BLaER1 (cell line): Measurements from ENCODE around the gene TECR.

Source experiments
- H3K27ac ChIP-seq: shearing (Covaris generic); formaldehyde crosslinking; 2 replicates; pipeline ENCODE4 v1.8.1; 2022
- H3K27me3 ChIP-seq: shearing (Covaris generic); formaldehyde crosslinking; 2 replicates; pipeline ENCODE4 v1.8.1; 2022
- H3K36me3 ChIP-seq: shearing (Covaris generic); formaldehyde crosslinking; 2 replicates; pipeline ENCODE4 v1.8.1; 2022
- H3K4me1 ChIP-seq: shearing (Covaris generic); formaldehyde crosslinking; 2 replicates; pipeline ENCODE4 v1.8.1; 2022
- H3K4me2 ChIP-seq: shearing (Covaris generic); formaldehyde crosslinking; 2 replicates; pipeline ENCODE4 v1.8.1; 2022
- H3K4me3 ChIP-seq: shearing (Covaris generic); formaldehyde crosslinking; 2 replicates; pipeline ENCODE4 v1.8.1; 2022
- H3K9ac ChIP-seq: shearing (Covaris generic); formaldehyde crosslinking; 2 replicates; pipeline ENCODE4 v1.8.1; 2022
- H3K9me3 ChIP-seq: shearing (Covaris generic); formaldehyde crosslinking; 2 replicates; pipeline ENCODE4 v1.8.1; 2022
- H4K20me1 ChIP-seq: shearing (Covaris generic); formaldehyde crosslinking; 2 replicates; pipeline ENCODE4 v1.8.1; 2022
- Cebpa-rat ChIP-seq: shearing (Covaris generic); IDR thresholded peaks from 2 replicates; pipeline ENCODE4 v1.8.1; 2022

The TECR gene

DNA sequence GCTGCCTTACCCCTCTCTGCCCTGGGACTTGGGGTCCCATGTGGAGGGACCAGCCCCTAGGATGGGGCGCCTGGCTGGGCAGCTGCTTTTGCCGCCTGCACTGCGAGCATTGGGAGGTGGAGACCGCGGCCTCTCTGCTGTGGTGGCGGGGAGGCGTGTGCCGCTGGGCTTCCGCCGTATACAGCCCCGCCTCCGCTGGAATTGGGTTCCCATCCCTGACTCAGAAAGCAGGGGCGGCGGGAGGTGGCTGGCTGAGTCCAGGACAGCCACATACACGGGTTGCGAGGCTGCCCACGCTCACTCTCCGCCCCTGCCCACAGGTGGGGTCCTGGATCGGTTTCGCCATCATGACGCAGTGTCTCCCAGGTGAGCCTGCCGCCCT, 35.9 kb downstream of the TECR start:
- peak overlapping the region; percentile 89 for H3K27ac ChIP-seq

GRCh38 chr19:14565765-14566711, 36.6 kb downstream of the TECR start:
- Histone ChIP-seq H3K27ac (peak overlapping the region; percentile 89), H3K27me3 (no peaks in the 10 kb centered on the region), H3K36me3 (peaks cover 36% of the 10 kb centered on the region), H3K9me3 (no peaks in the 10 kb centered on the region), H3K4me3 (peak overlapping the region; percentile 55), H4K20me1 (peaks cover 88% of the 10 kb centered on the region), H3K4me2 (peak overlapping the region; percentile 95), H3K4me1 (peaks cover 93% of the 10 kb centered on the region), H3K9ac (peak overlapping the region; percentile 65)
- no peak for TF ChIP-seq Cebpa-rat

More for the DNA sequence above, 35.9 kb downstream of the TECR start:
- no peak for TF ChIP-seq Cebpa-rat
- Histone ChIP-seq H3K27me3 (no peaks in the 10 kb centered on the region), H4K20me1 (peaks cover 88% of the 10 kb centered on the region), H3K4me1 (peaks cover 93% of the 10 kb centered on the region), H3K9ac (peak overlapping the region; percentile 65), H3K9me3 (no peaks in the 10 kb centered on the region), H3K36me3 (peaks cover 36% of the 10 kb centered on the region), H3K4me3 (peak overlapping the region; percentile 55), H3K4me2 (peak overlapping the region; percentile 95)

GRCh38 chr19:14566712-14567077, 37.3 kb downstream of the TECR start:
- Histone ChIP-seq H3K4me1 (peaks cover 90% of the 10 kb centered on the region), H3K4me2 (peak overlapping the region; percentile 91), H3K27me3 (no peaks in the 10 kb centered on the region), H3K9ac (peak overlapping the region; percentile 43), H3K27ac (peak overlapping the region; percentile 79), H3K36me3 (peaks cover 36% of the 10 kb centered on the region), H3K9me3 (no peaks in the 10 kb centered on the region), H4K20me1 (peaks cover 86% of the 10 kb centered on the region), H3K4me3 (peak overlapping the region; percentile 47)
- TF ChIP-seq Cebpa-rat, result no peak

GRCh38 chr19:14567079-14567478, 37.7 kb downstream of the TECR start:
- Histone ChIP-seq H3K27ac (peak overlapping the region; percentile 79), H3K27me3 (no peaks in the 10 kb centered on the region), H3K9ac (peak overlapping the region; percentile 43), H4K20me1 (peaks cover 82% of the 10 kb centered on the region), H3K9me3 (no peaks in the 10 kb centered on the region), H3K4me3 (peak overlapping the region; percentile 47), H3K4me2 (peak overlapping the region; percentile 91), H3K4me1 (peaks cover 87% of the 10 kb centered on the region), H3K36me3 (peaks cover 36% of the 10 kb centered on the region)
- TF ChIP-seq Cebpa-rat, result no peak

- peaks cover 72% of the 10 kb centered on the region for H3K4me1 ChIP-seq
- peak overlapping the region; percentile 84 for H3K27ac ChIP-seq
- peak overlapping the region; percentile 89 for H3K9ac ChIP-seq
- peaks cover 49% of the 10 kb centered on the region for H4K20me1 ChIP-seq
- no peak for TF ChIP-seq Cebpa-rat
- H3K36me3 ChIP-seq, result peaks cover 18% of the 10 kb centered on the region
- no peaks in the 10 kb centered on the region for H3K9me3 ChIP-seq
- peak overlapping the region; percentile 99 for H3K4me2 ChIP-seq
- H3K4me3 ChIP-seq, result peak overlapping the region; percentile 87
- no peaks in the 10 kb centered on the region for H3K27me3 ChIP-seq
These were observed 41.6 kb downstream of the TECR start for GRCh38 chr19:14570864-14571527.

DNA sequence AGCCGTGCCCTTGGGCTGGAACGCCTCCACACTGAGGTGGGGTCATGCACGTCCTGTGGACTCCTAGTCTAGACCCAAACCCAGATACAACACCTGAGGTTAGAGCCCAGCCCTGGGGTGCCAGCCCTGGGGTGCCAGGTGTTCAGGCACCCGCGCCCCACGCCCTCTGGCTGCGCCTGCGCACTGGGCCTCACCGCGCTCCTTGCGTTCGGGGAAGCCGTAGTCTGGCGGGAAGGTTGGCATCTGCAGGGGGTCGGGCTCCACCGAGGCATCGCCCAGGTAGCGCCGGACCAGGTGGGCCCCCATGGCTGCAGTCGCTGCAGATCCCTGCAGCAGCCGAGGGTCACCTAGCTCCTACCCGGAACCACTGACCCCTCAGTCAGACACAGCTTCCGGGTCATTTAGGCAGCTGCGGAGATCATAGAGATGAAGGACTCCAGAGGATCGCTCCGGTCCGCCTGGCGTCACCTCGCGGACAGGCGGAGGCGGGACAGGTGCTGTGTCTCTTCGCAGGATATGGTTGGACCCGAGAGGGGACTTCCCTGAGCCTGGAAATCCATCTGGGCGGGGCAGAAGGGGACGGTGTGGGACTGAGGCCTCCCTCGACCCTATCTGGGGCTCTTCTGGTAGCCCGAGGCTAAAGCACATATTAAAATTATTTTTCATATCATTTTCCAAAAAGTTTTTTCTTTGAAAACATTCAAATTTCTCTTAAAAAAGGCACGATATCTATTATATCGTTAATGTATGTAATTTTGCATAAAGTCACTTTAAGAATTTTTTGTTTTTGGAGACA, 42.5 kb downstream of the TECR start, which contains the start of gene NDUFB7:
Gene NDUFB7, minus strand, starts transcription at position 372 of the 796 bp plus-strand sequence. Its CDS starts 66 bp downstream, at position 306.
- peak within 1 kb of the TSS; percentile 87 for H3K4me3 ChIP-seq
- no peaks in the 10 kb centered on the region for H3K9me3 ChIP-seq
- no peaks in the 10 kb centered on the region for H3K27me3 ChIP-seq
- peaks cover 75% of the 10 kb centered on the region for H3K4me1 ChIP-seq
- no peak for TF ChIP-seq Cebpa-rat
- peaks cover 18% of the 10 kb centered on the region for H3K36me3 ChIP-seq
- peak within 1 kb of the TSS; percentile 99 for H3K4me2 ChIP-seq
- H3K27ac ChIP-seq, result peak within 1 kb of the TSS; percentile 84
- H3K9ac ChIP-seq, result peak within 1 kb of the TSS; percentile 89
- peaks cover 43% of the 10 kb centered on the region for H4K20me1 ChIP-seq

DNA sequence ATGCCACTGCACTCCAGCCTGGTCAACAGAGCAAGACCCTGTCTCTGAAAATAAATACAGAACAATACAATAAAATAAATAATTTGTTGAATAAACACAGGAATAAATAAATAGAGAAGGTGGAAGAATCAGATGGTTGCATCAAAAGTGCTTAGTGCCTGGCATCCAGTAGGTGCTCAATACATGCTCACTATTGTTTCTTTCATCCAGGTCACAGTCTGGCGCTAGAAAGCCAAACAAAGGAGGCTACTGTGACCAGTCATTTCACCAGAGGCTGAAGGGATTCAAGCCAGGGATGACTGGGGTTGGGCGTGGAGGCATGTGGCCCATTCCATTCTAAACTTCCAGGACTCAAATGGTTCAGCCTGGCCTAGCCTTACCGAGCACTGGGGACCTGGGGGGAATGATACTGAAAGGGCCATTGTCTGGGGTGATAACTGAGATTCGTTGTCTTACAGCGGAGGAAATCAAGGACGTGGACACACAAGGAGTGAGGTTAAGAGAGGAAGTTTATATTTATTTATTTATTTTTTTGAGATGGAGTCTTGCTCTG, 46.1 kb downstream of the TECR start:
- Histone ChIP-seq H3K27me3 (no peaks in the 10 kb centered on the region), H3K9me3 (no peaks in the 10 kb centered on the region), H3K9ac (no peak overlapping the region), H4K20me1 (peaks cover 21% of the 10 kb centered on the region), H3K27ac (no peak overlapping the region), H3K4me1 (peaks cover 66% of the 10 kb centered on the region), H3K4me2 (no peak overlapping the region), H3K4me3 (no peak overlapping the region), H3K36me3 (no peaks in the 10 kb centered on the region)
- no peak for TF ChIP-seq Cebpa-rat

DNA sequence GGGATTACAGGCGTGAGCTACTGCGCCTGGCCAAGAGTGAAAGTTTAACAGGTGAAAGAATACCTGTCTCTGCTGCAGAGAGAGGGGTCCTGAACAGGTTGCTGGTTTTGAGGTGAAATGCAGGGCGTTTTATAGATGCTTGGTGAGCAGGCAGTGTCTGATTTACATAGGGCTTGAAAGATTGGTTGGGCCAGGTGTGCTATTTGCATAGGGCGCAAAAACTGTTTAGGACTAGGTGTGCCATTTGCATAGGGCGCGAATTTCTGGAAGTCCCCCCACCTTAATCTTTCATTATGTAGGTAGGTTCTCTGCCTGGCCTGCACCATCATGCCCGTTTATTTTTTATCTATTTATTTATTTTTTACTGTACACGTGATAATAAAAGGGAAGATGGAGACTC, 47.0 kb downstream of the TECR start:
- Histone ChIP-seq H3K4me3 (no peak overlapping the region), H3K27ac (no peak overlapping the region), H3K27me3 (no peaks in the 10 kb centered on the region), H4K20me1 (peaks cover 12% of the 10 kb centered on the region), H3K36me3 (no peaks in the 10 kb centered on the region), H3K9ac (no peak overlapping the region), H3K9me3 (no peaks in the 10 kb centered on the region), H3K4me2 (peak overlapping the region; percentile 29; the same call in 1 of the 2 replicates), H3K4me1 (peaks cover 57% of the 10 kb centered on the region)
- no peak for TF ChIP-seq Cebpa-rat

GRCh38 chr19:14577264-14577663, 47.9 kb downstream of the TECR start:
- Histone ChIP-seq H3K27me3 (no peaks in the 10 kb centered on the region), H3K9me3 (no peaks in the 10 kb centered on the region), H4K20me1 (peaks cover 12% of the 10 kb centered on the region), H3K4me1 (peaks cover 54% of the 10 kb centered on the region), H3K9ac (no peak overlapping the region), H3K4me2 (peak overlapping the region; percentile 88), H3K27ac (0 out of 2 replicates have a peak overlapping the region, but pooled peaks have one; percentile 53), H3K4me3 (no peak overlapping the region), H3K36me3 (no peaks in the 10 kb centered on the region)
- TF ChIP-seq Cebpa-rat, result no peak
